ENCODE results near the gene DOK1. TPM values are rescaled to one million over a fixed set of nuclear protein-coding genes. Genes with fewer than 3 reads are reported as not detected.

Gene DOK1
- total RNA-seq, 1 experiment from 2014 or later: 2.1 TPM

GRCh38 chr2:74528600-74529356 is 25.7 kb upstream of the DOK1 start:
- Mint-ChIP-seq H3K4me3 (ENCODE audit: low read depth, unreplicated experiment) (peak overlapping the region; percentile 95), H3K27me3 (ENCODE audit: unreplicated experiment) (no peaks in the 10 kb centered on the region), H3K9me3 (ENCODE audit: low read depth, unreplicated experiment) (no peaks in the 10 kb centered on the region), H3K27ac (ENCODE audit: unreplicated experiment) (peak overlapping the region; percentile 93), H3K36me3 (ENCODE audit: insufficient read depth, unreplicated experiment) (peaks cover 43% of the 10 kb centered on the region), H3K4me1 (ENCODE audit: low read depth, unreplicated experiment) (peaks cover 28% of the 10 kb centered on the region)
- intact Hi-C loops (cut with micrococcal nuclease; ENCODE audit: unreplicated experiment): loop anchor here (2.0 kb wide), 1 partner anchor 22 kb away; the partner anchor contains the start of gene PCGF1
- TSS peak; percentile 68 for BruUV-seq (replicated peaks)
- TF ChIP-seq CTCF (IDR thresholded peaks at IDR 0.05; ENCODE audit: unreplicated experiment): no peak
- DNase-seq: no peak
- CTCF ChIA-PET: interaction anchor here (0.5 to 1.3 kb wide), 3 partner anchors 22 to 194 kb away, joined by 3 read pairs; no protein-coding TSS in a partner anchor

GRCh38 chr2:74529357-74530238 is 24.9 kb upstream of the DOK1 start, which contains the start of the genes AUP1 and HTRA2:
AUP1 (minus strand) TSS chr2:74529706; CDS start chr2:74529629, 77 bp downstream.
HTRA2 (plus strand) TSS chr2:74529933; CDS start chr2:74530007, 74 bp downstream.
- Mint-ChIP-seq H3K4me1 (ENCODE audit: low read depth, unreplicated experiment) (peaks cover 28% of the 10 kb centered on the region), H3K27me3 (ENCODE audit: unreplicated experiment) (no peaks in the 10 kb centered on the region), H3K9me3 (ENCODE audit: low read depth, unreplicated experiment) (no peaks in the 10 kb centered on the region), H3K4me3 (ENCODE audit: low read depth, unreplicated experiment) (peak within 1 kb of the TSS; percentile 95), H3K36me3 (ENCODE audit: insufficient read depth, unreplicated experiment) (peaks cover 46% of the 10 kb centered on the region), H3K27ac (ENCODE audit: unreplicated experiment) (peak within 1 kb of the TSS; percentile 93)
- peak; percentile 98 for DNase-seq
- CTCF ChIA-PET: interaction anchor here (0.5 to 1.3 kb wide), 4 partner anchors 23 to 195 kb away, joined by 3 read pairs; no protein-coding TSS in a partner anchor
- no peak for TF ChIP-seq CTCF (IDR thresholded peaks at IDR 0.05; ENCODE audit: unreplicated experiment)
- intact Hi-C loops (cut with micrococcal nuclease; ENCODE audit: unreplicated experiment): loop anchor here (2.0 to 10.0 kb wide), 2 partner anchors 23 to 195 kb away; partner anchors contain the start of gene PCGF1
- BruUV-seq (replicated peaks): no TSS peak

- Mint-ChIP-seq H3K36me3 (ENCODE audit: insufficient read depth, unreplicated experiment) (peaks cover 46% of the 10 kb centered on the region), H3K4me1 (ENCODE audit: low read depth, unreplicated experiment) (peaks cover 28% of the 10 kb centered on the region), H3K27me3 (ENCODE audit: unreplicated experiment) (peaks cover under 1% of the 10 kb centered on the region), H3K27ac (ENCODE audit: unreplicated experiment) (no peak overlapping the region), H3K9me3 (ENCODE audit: low read depth, unreplicated experiment) (no peaks in the 10 kb centered on the region), H3K4me3 (ENCODE audit: low read depth, unreplicated experiment) (peak overlapping the region; percentile 95)
- intact Hi-C loops (cut with micrococcal nuclease; ENCODE audit: unreplicated experiment): loop anchor here (10.0 kb wide), 1 partner anchor 196 kb away; no protein-coding TSS in a partner anchor
- CTCF ChIA-PET: interaction anchor here (1.0 to 1.9 kb wide), 4 partner anchors 16 to 196 kb away, joined by 3 to 11 read pairs (median 3); partner anchors contain the start of genes CCDC142, TLX2 and TTC31
- TF ChIP-seq CTCF (IDR thresholded peaks at IDR 0.05; ENCODE audit: unreplicated experiment): no peak
- BruUV-seq (replicated peaks): no TSS peak
- no peak for DNase-seq
Observed at GRCh38 chr2:74530239-74531187, 24.0 kb upstream of the DOK1 start.

Data from Calu3 (cell line).